OCI-LY7 (cell line): ENCODE data around the gene OR52W1. TPM values are rescaled to one million over a fixed set of nuclear protein-coding genes. Genes with fewer than 3 reads are reported as not detected.

ENCODE experiments used
- Bru-seq: library from RNA; stranded (reverse); fragments of 400-500 nt; gene quantifications from one replicate; lab custom pipeline; 2021; lab: Mats Ljungman, UMichigan
- BruChase-seq, 2 experiments: library from RNA; stranded (reverse); fragments of 400-500 nt; gene quantifications; one replicate each; lab custom pipeline; 2021; lab: Mats Ljungman, UMichigan
- BruUV-seq: library from RNA; stranded (reverse); fragments of 400-500 nt; replicated peaks from 2 replicates; lab custom pipeline; 2021; lab: Mats Ljungman, UMichigan
- CTCF ChIA-PET: fragments of 300-600 bp; sonication (Branson Sonifier 250); formaldehyde crosslinking; loops from one replicate; lab custom pipeline; 2022; ENCODE audit warnings: antibody characterized with exemption; ENCODE audit not compliant: unreplicated experiment; lab: Charles Lee
- POLR2A ChIA-PET: fragments of 300-600 bp; sonication (Branson Sonifier 250); formaldehyde crosslinking; loops from one replicate; lab custom pipeline; 2022; ENCODE audit warnings: antibody characterized with exemption; lab: Charles Lee
- DNase-seq: peaks from one replicate; pipeline ENCODE4 v3.0.0-alpha.2; 2015; ENCODE audit warnings: low spot score
- H2AFZ ChIP-seq: fragments of 200-600 bp; sonication (generic), shearing (Covaris generic); 2 replicates; pipeline ENCODE4 v1.6.1; 2014; ENCODE audit warnings: mild to moderate bottlenecking, antibody characterized with exemption, low read length, moderate library complexity
- H3K27ac ChIP-seq: fragments of 200-600 bp; sonication (generic); 2 replicates; pipeline ENCODE4 v1.5.1; 2014; ENCODE audit warnings: mixed run types, low read depth, mild to moderate bottlenecking, moderate library complexity, low read length, inconsistent platforms; ENCODE audit not compliant: poor library complexity, severe bottlenecking
- H3K36me3 ChIP-seq: fragments of 200-600 bp; sonication (generic); 2 replicates; pipeline ENCODE4 v1.6.1; 2014; ENCODE audit warnings: mild to moderate bottlenecking, antibody characterized with exemption, low read length, moderate library complexity, mixed read lengths; ENCODE audit not compliant: insufficient read depth
- H3K4me1 ChIP-seq: fragments of 200-600 bp; sonication (generic); 2 replicates; pipeline ENCODE4 v1.5.1; 2014; ENCODE audit warnings: mild to moderate bottlenecking, low read length; ENCODE audit not compliant: insufficient read depth, poor library complexity, severe bottlenecking
- H3K4me2 ChIP-seq: fragments of 200-600 bp; sonication (generic); 2 replicates; pipeline ENCODE4 v1.6.1; 2014; ENCODE audit warnings: mild to moderate bottlenecking, low read length
- H3K4me3 ChIP-seq: fragments of 200-600 bp; sonication (generic); 2 replicates; pipeline ENCODE4 v1.5.1; 2014; ENCODE audit warnings: mild to moderate bottlenecking, low read depth, low read length; ENCODE audit not compliant: poor library complexity, severe bottlenecking
- H3K79me2 ChIP-seq: fragments of 200-600 bp; sonication (generic); 2 replicates; pipeline ENCODE4 v1.6.1; 2016; ENCODE audit warnings: low read depth, mild to moderate bottlenecking, low read length, moderate library complexity, mixed read lengths; ENCODE audit not compliant: insufficient read depth
- H3K9me2 ChIP-seq: fragments of 200-600 bp; sonication (generic); 2 replicates; pipeline ENCODE4 v1.6.1; 2016; ENCODE audit warnings: mild to moderate bottlenecking, low read length, mixed read lengths; ENCODE audit not compliant: insufficient read depth
- H3K9me3 ChIP-seq: fragments of 200-600 bp; sonication (generic); 2 replicates; pipeline ENCODE4 v1.6.1; 2014; ENCODE audit warnings: mild to moderate bottlenecking, mixed run types, low read length, mixed read lengths
- H4K20me1 ChIP-seq: fragments of 200-600 bp; sonication (generic); 2 replicates; pipeline ENCODE4 v1.6.1; 2014; ENCODE audit warnings: mild to moderate bottlenecking, antibody characterized with exemption, low read length, moderate library complexity, mixed read lengths; ENCODE audit not compliant: insufficient read depth
- EZH2phosphoT487 ChIP-seq: fragments of 200-600 bp; sonication (generic); IDR thresholded peaks from 2 replicates; pipeline ENCODE4 v1.6.1; 2018; ENCODE audit warnings: low read depth, borderline replicate concordance, mild to moderate bottlenecking, mixed run types, antibody characterized with exemption, low read length, moderate library complexity, mixed read lengths
- intact Hi-C: fragments of 100-400 bp; cut with micrococcal nuclease; formaldehyde crosslinking; loops from one replicate; pipeline ENCODE4 v1.10.0; 2022; ENCODE audit not compliant: unreplicated experiment
- long read RNA-seq: library from polyadenylated mRNA; stranded (forward); transcript quantifications from one replicate; pipeline ENCODE4 v2.0.0, GENCODE V29; 2022
- total RNA-seq, 2 experiments: library from RNA; depleted of rRNA in 1 of 2; stranded (reverse); fragments of >200 nt in 1 of 2; shearing (Covaris generic) in 1 of 2; gene quantifications; 2 replicates each; pipeline ENCODE4 v1.2.3, GENCODE V29; 2014 to 2022
- TF ChIP-seq, protein P1 (sequence below): fragments of 200-600 bp; sonication (generic); conservative IDR thresholded peaks from 2 replicates; pipeline ENCODE4 v1.5.1; 2014; ENCODE audit warnings: mild to moderate bottlenecking, antibody characterized with exemption, low read length, moderate library complexity, mixed read lengths

The OR52W1 gene, protein sequence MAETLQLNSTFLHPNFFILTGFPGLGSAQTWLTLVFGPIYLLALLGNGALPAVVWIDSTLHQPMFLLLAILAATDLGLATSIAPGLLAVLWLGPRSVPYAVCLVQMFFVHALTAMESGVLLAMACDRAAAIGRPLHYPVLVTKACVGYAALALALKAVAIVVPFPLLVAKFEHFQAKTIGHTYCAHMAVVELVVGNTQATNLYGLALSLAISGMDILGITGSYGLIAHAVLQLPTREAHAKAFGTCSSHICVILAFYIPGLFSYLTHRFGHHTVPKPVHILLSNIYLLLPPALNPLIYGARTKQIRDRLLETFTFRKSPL
- total RNA-seq (2014; rRNA removed; shearing (Covaris generic)) (not detected in 2 replicates), total RNA-seq (2022) (not detected in 2 replicates), Bru-seq, nascent RNA (not detected), BruChase-seq, experiment 1, labeled RNA remaining after a 6-hour chase (not detected), BruChase-seq, experiment 2, labeled RNA remaining after a 2-hour chase (not detected)
- long read RNA-seq, result 0 reads

DNA sequence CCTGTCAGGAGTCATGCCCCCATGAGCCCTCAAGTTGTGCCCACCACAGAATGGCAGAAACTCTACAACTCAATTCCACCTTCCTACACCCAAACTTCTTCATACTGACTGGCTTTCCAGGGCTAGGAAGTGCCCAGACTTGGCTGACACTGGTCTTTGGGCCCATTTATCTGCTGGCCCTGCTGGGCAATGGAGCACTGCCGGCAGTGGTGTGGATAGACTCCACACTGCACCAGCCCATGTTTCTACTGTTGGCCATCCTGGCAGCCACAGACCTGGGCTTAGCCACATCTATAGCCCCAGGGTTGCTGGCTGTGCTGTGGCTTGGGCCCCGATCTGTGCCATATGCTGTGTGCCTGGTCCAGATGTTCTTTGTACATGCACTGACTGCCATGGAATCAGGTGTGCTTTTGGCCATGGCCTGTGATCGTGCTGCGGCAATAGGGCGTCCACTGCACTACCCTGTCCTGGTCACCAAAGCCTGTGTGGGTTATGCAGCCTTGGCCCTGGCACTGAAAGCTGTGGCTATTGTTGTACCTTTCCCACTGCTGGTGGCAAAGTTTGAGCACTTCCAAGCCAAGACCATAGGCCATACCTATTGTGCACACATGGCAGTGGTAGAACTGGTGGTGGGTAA lies at the start of gene OR52W1:
Gene OR52W1 (plus strand): TSS at position 51 of the 637 bp plus-strand sequence. CDS start 0 bp downstream, at position 51.
- no TSS peak for BruUV-seq
- POLR2A ChIA-PET, result no interaction called here
- CTCF ChIA-PET, result no interaction called here

DNA sequence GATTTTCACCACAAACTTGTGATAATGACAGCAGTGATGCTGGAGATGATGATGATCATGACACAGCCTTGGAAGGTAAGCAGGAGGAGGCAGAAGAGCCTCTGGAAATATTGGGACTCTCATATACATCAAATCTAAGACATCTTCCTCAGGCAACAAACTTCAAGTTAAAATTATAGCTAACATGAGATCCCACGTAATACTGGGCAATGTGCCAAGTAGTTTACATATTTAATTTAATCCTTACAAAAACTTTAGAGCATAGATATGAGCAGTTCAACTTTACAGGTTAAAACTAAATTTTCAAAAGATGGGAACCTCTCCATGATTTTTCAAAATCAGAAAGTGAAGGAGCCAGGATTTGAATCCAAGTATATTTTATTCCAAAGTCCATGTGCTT lies 47.9 kb upstream of the OR52W1 start:
- DNase-seq, result no peak
- Histone ChIP-seq H4K20me1 (no peaks in the 10 kb centered on the region), H3K9me3 (no peaks in the 10 kb centered on the region), H3K36me3 (no peaks in the 10 kb centered on the region), H3K4me1 (no peaks in the 10 kb centered on the region), H3K4me3 (no peak overlapping the region), H3K79me2 (no peaks in the 10 kb centered on the region), H3K9me2 (no peaks in the 10 kb centered on the region), H2AFZ (no peak overlapping the region), H3K27ac (no peak overlapping the region), H3K4me2 (no peak overlapping the region)
- no TSS peak for BruUV-seq
- intact Hi-C loops, result no loop called here
- ChIA-PET POLR2A (interaction anchor here (0.7 to 1.0 kb wide), 2 partner anchors 16 to 33 kb away, joined by 3 read pairs; no protein-coding TSS in a partner anchor), CTCF (no interaction called here)
- TF ChIP-seq EZH2phosphoT487, result no peak
- TF ChIP-seq, protein P1, sequence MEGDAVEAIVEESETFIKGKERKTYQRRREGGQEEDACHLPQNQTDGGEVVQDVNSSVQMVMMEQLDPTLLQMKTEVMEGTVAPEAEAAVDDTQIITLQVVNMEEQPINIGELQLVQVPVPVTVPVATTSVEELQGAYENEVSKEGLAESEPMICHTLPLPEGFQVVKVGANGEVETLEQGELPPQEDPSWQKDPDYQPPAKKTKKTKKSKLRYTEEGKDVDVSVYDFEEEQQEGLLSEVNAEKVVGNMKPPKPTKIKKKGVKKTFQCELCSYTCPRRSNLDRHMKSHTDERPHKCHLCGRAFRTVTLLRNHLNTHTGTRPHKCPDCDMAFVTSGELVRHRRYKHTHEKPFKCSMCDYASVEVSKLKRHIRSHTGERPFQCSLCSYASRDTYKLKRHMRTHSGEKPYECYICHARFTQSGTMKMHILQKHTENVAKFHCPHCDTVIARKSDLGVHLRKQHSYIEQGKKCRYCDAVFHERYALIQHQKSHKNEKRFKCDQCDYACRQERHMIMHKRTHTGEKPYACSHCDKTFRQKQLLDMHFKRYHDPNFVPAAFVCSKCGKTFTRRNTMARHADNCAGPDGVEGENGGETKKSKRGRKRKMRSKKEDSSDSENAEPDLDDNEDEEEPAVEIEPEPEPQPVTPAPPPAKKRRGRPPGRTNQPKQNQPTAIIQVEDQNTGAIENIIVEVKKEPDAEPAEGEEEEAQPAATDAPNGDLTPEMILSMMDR, result no peak

More for the DNA sequence above, at the start of gene OR52W1:
- Histone ChIP-seq H3K9me3 (no peaks in the 10 kb centered on the region), H4K20me1 (no peaks in the 10 kb centered on the region), H3K4me3 (no peak within 1 kb of the TSS), H3K9me2 (no peaks in the 10 kb centered on the region), H3K36me3 (no peaks in the 10 kb centered on the region), H3K27ac (no peak within 1 kb of the TSS), H3K79me2 (no peaks in the 10 kb centered on the region), H2AFZ (no peak within 1 kb of the TSS), H3K4me1 (no peaks in the 10 kb centered on the region), H3K4me2 (no peak within 1 kb of the TSS)
- intact Hi-C loops, result no loop called here
- TF ChIP-seq, protein P1, result no peak
- no peak for TF ChIP-seq EZH2phosphoT487
- no peak for DNase-seq
